ENCODE data around the gene IGFBPL1. TPM values are rescaled to one million over a fixed set of nuclear protein-coding genes. Genes with fewer than 3 reads are reported as not detected.

IGFBPL1 gene
- total and polyA plus RNA-seq, 2 of the 13 experiments (the other 11 are each of a cell fraction or from before 2014, with no cell fraction given): 0.24 TPM; not detected in 1

- TF ChIP-seq FLYWCH1 (CRISPR knock-in tag; IDR thresholded peaks at IDR 0.05) (no peak), ZNF253 (CRISPR knock-in tag; IDR thresholded peaks at IDR 0.05; ENCODE audit: borderline replicate concordance) (no peak), SCMH1 (CRISPR knock-in tag; IDR thresholded peaks at IDR 0.05; ENCODE audit: borderline replicate concordance) (no peak), FOXC1 (CRISPR knock-in tag; IDR thresholded peaks at IDR 0.05; ENCODE audit: borderline replicate concordance) (no peak), ZSCAN5A (CRISPR knock-in tag; IDR thresholded peaks at IDR 0.05; ENCODE audit: borderline replicate concordance) (no peak), PTBP1 (IDR thresholded peaks at IDR 0.05; ENCODE audit: low read depth, low read length, poor library complexity, severe bottlenecking) (no peak), ZNF678 (CRISPR knock-in tag; IDR thresholded peaks at IDR 0.05) (no peak), RNF219 (CRISPR knock-in tag; IDR thresholded peaks at IDR 0.05) (no peak), BCLAF1 (IDR thresholded peaks at IDR 0.05) (no peak), USF2 (IDR thresholded peaks at IDR 0.05; ENCODE audit: low read depth, low read length) (no peak), USF2 (CRISPR knock-in tag; IDR thresholded peaks at IDR 0.05; ENCODE audit: borderline replicate concordance) (no peak), RARG (CRISPR knock-in tag; IDR thresholded peaks at IDR 0.05; ENCODE audit: low read depth) (no peak)
- TF ChIP-seq, protein P1, sequence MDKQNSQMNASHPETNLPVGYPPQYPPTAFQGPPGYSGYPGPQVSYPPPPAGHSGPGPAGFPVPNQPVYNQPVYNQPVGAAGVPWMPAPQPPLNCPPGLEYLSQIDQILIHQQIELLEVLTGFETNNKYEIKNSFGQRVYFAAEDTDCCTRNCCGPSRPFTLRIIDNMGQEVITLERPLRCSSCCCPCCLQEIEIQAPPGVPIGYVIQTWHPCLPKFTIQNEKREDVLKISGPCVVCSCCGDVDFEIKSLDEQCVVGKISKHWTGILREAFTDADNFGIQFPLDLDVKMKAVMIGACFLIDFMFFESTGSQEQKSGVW (CRISPR knock-in tag; IDR thresholded peaks at IDR 0.05; ENCODE audit: borderline replicate concordance): no peak
- TF ChIP-seq, protein P2, sequence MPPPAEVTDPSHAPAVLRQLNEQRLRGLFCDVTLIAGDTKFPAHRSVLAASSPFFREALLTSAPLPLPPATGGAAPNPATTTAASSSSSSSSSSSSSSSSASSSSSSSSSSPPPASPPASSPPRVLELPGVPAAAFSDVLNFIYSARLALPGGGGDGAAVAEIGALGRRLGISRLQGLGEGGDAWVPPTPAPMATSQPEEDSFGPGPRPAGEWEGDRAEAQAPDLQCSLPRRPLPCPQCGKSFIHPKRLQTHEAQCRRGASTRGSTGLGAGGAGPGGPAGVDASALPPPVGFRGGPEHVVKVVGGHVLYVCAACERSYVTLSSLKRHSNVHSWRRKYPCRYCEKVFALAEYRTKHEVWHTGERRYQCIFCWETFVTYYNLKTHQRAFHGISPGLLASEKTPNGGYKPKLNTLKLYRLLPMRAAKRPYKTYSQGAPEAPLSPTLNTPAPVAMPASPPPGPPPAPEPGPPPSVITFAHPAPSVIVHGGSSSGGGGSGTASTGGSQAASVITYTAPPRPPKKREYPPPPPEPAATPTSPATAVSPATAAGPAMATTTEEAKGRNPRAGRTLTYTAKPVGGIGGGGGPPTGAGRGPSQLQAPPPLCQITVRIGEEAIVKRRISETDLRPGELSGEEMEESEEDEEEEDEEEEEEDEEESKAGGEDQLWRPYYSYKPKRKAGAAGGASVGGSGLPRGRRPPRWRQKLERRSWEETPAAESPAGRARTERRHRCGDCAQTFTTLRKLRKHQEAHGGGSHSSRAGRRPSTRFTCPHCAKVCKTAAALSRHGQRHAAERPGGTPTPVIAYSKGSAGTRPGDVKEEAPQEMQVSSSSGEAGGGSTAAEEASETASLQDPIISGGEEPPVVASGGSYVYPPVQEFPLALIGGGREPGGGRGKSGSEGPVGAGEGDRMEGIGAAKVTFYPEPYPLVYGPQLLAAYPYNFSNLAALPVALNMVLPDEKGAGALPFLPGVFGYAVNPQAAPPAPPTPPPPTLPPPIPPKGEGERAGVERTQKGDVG (CRISPR knock-in tag; IDR thresholded peaks at IDR 0.05; ENCODE audit: borderline replicate concordance): no peak
Observed at GRCh38 chr9:38374847-38375571, 49.2 kb downstream of the IGFBPL1 start (continued).

Data from HepG2 (cell line).